Measurements from ENCODE around the gene LRRC25.

DNA sequence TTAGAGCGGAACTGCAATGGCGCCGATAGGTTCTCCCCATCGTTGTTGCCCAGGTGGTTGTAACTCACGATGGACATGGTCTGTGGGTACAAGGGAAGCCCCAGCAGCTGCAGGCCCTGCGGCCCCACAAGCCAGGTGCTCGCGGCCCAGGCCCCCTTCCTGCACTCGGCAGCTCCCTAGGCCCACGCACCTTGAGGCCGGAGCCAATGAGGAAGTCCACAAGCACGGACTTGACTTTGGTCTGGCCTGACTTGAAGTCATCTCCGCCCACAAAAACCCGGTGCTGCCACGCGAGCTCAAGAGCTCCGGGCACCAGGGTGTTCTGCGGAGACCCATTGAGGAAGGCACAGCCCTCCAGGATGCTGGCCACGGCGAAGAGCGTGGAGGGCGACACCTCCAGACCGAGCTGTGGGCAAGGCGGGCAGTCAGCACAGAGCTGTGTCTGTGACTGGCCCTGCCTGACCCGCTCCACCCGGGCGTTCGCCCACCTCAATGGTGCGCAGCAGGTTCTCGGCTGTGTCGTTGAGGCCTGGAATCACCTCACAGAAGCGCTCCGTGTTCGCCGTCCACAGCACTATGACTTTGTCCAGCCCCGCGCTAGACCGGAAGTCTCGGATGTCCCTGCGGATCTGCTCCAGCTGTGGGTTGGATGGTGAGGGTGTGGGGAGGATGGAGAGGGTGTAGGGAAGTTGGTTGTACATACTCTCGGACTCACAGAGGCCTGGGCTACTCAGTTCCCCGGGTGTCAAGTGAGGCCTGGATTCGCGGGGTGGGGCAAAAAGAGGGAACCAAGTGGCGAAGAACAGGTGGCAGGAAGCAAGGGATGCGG lies 38.6 kb upstream of the LRRC25 start:
- TF ChIP-seq, protein P1, sequence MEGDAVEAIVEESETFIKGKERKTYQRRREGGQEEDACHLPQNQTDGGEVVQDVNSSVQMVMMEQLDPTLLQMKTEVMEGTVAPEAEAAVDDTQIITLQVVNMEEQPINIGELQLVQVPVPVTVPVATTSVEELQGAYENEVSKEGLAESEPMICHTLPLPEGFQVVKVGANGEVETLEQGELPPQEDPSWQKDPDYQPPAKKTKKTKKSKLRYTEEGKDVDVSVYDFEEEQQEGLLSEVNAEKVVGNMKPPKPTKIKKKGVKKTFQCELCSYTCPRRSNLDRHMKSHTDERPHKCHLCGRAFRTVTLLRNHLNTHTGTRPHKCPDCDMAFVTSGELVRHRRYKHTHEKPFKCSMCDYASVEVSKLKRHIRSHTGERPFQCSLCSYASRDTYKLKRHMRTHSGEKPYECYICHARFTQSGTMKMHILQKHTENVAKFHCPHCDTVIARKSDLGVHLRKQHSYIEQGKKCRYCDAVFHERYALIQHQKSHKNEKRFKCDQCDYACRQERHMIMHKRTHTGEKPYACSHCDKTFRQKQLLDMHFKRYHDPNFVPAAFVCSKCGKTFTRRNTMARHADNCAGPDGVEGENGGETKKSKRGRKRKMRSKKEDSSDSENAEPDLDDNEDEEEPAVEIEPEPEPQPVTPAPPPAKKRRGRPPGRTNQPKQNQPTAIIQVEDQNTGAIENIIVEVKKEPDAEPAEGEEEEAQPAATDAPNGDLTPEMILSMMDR (IDR thresholded peaks at IDR 0.05; ENCODE audit: insufficient read depth, low read depth, low read length) = no peak
- TF ChIP-seq EZH2 (IDR thresholded peaks at IDR 0.05; ENCODE audit: insufficient read depth, low read length) = no peak

Measured in astrocyte (in vitro differentiated cells and primary cell).